Renal pelvis (tissue), 4 donors: ENCODE results near the gene SPINT2. TPM values are rescaled to one million over a fixed set of nuclear protein-coding genes. Genes with fewer than 3 reads are reported as not detected.
"Not testable (repeated sequence)": the region's sequence is repeated elsewhere in the genome, so short reads cannot be mapped to it uniquely, and the experiment has no call there.

ENCODE experiments used
- DNase-seq: peaks from one replicate; pipeline ENCODE4 v3.0.0-alpha.2; 2013
- polyA plus RNA-seq, 3 donors: library from polyadenylated mRNA; unstranded; fragments of 120-200 nt; gene quantifications; one replicate each; pipeline ENCODE4 v1.2.1, GENCODE V29; 2013; ENCODE audit not compliant: insufficient read length in 3 of 3

The SPINT2 gene
- polyA plus RNA-seq, 3 donors = 371 to 385 (median 383) TPM

GRCh38 chr19:38315657-38316476 is 51.5 kb downstream of the SPINT2 start, which contains the start of gene YIF1B:
Gene YIF1B, minus strand, starts transcription at chr19:38315947. Its CDS starts 30 bp downstream, at chr19:38315917.
- DNase-seq = peak; percentile 96

- DNase-seq = no peak
Observed at GRCh38 chr19:38316477-38317067, 52.2 kb downstream of the SPINT2 start.

- no peak for DNase-seq
Observed at GRCh38 chr19:38317104-38317612, 52.8 kb downstream of the SPINT2 start.

- DNase-seq = no peak
Observed at GRCh38 chr19:38318660-38319059, 54.3 kb downstream of the SPINT2 start.

GRCh38 chr19:38319421-38320258 is 55.3 kb downstream of the SPINT2 start, which contains the start of gene KCNK6:
Gene KCNK6, plus strand, starts transcription at chr19:38319845. Its CDS starts 106 bp downstream, at chr19:38319951.
- no peak for DNase-seq

- DNase-seq = no peak
Observed at GRCh38 chr19:38320969-38321339, 56.6 kb downstream of the SPINT2 start.

- DNase-seq = no peak
Observed at GRCh38 chr19:38321646-38322196, 57.3 kb downstream of the SPINT2 start.

- DNase-seq = no peak
Observed at GRCh38 chr19:38323291-38323690, 58.9 kb downstream of the SPINT2 start.

GRCh38 chr19:38324431-38324830 is 60.1 kb downstream of the SPINT2 start:
- DNase-seq = no peak

GRCh38 chr19:38326591-38326990 is 62.2 kb downstream of the SPINT2 start:
- DNase-seq = no peak

GRCh38 chr19:38329651-38330050 is 65.3 kb downstream of the SPINT2 start:
- no peak for DNase-seq

GRCh38 chr19:38331728-38332127 is 67.4 kb downstream of the SPINT2 start:
- DNase-seq = no peak

- DNase-seq = no peak
Observed at GRCh38 chr19:38333245-38333644, 68.9 kb downstream of the SPINT2 start.

- DNase-seq = peak; percentile 92
Observed at GRCh38 chr19:38335949-38336637, 71.7 kb downstream of the SPINT2 start.

GRCh38 chr19:38336638-38337359 is 72.4 kb downstream of the SPINT2 start:
- peak; percentile 90 for DNase-seq

- DNase-seq = no peak
Observed at GRCh38 chr19:38337360-38337653, 72.9 kb downstream of the SPINT2 start.

GRCh38 chr19:38339011-38339410 is 74.6 kb downstream of the SPINT2 start:
- not testable (repeated sequence) for DNase-seq

GRCh38 chr19:38340927-38341326 is 76.6 kb downstream of the SPINT2 start:
- DNase-seq = no peak
